K562 (cell line): ENCODE measurements around the gene STX2. TPM values are rescaled to one million over a fixed set of nuclear protein-coding genes. Genes with fewer than 3 reads are reported as not detected.

Source experiments
- AFF1 ChIP-seq, 2 experiments: fragments of 450-650 bp; IDR thresholded peaks; 2 replicates each; pipeline ENCODE4 v1.6.1; 2018; ENCODE audit warnings: mild to moderate bottlenecking in 2 of 2, low read depth in 1 of 2; ENCODE audit not compliant: partially characterized antibody in 2 of 2
- ARID2 ChIP-seq: fragments of 450-650 bp; IDR thresholded peaks from 2 replicates; pipeline ENCODE4 v1.6.1; 2017; ENCODE audit warnings: antibody characterized with exemption, mild to moderate bottlenecking
- ATF1 ChIP-seq, 2 experiments: fragments of 450-650 bp in 1 of 2; IDR thresholded peaks; 2 replicates each; pipeline ENCODE4 v1.6.1; 2016; ENCODE audit warnings: missing compliant biosample characterization in 1 of 2, missing genetic modification characterization in 1 of 2
- BDP1 ChIP-seq: IDR thresholded peaks from 3 replicates; pipeline ENCODE4 v1.6.1; 2011; ENCODE audit not compliant: insufficient read length, insufficient read depth
- DLX4 ChIP-seq: fragments of 250-450 bp; sonication (Bioruptor Pico); IDR thresholded peaks from 2 replicates; pipeline ENCODE4 v1.6.1; 2021; ENCODE audit warnings: mild to moderate bottlenecking
- ELF1 ChIP-seq: fragments of 200-800 bp; sonication (Bioruptor generic); IDR thresholded peaks from 2 replicates; pipeline ENCODE4 v1.6.1; 2016; ENCODE audit warnings: missing genetic modification characterization, missing compliant biosample characterization
- EP400 ChIP-seq: fragments of 450-650 bp; IDR thresholded peaks from 2 replicates; pipeline ENCODE4 v1.6.1; 2017; ENCODE audit warnings: antibody characterized with exemption, mild to moderate bottlenecking, moderate library complexity
- FOXM1 ChIP-seq, 2 experiments: fragments of 450-650 bp in 1 of 2; sonication (generic) in 1 of 2; formaldehyde crosslinking in 1 of 2; IDR thresholded peaks; 2 replicates each; pipeline versions ENCODE4 v1.6.1 to v1.9.0; 2017 to 2022; ENCODE audit warnings: low read depth in 2 of 2, mild to moderate bottlenecking in 2 of 2, missing genetic modification reagents in 1 of 2, moderate library complexity in 1 of 2
- HMG20A ChIP-seq: fragments of 450-650 bp; formaldehyde crosslinking; conservative IDR thresholded peaks from 2 replicates; pipeline ENCODE4 v1.4.0; 2020; ENCODE audit warnings: mild to moderate bottlenecking, mixed read lengths
- LARP7 ChIP-seq: fragments of 450-650 bp; IDR thresholded peaks from 2 replicates; pipeline ENCODE4 v1.6.1; 2016
- MLLT1 ChIP-seq, 2 experiments: fragments of 450-650 bp; IDR thresholded peaks; 2 replicates each; pipeline ENCODE4 v1.6.1; 2016
- NCOA1 ChIP-seq: fragments of 450-650 bp; IDR thresholded peaks from 2 replicates; pipeline ENCODE4 v1.6.1; 2016; ENCODE audit warnings: low read depth
- PHF21A ChIP-seq: fragments of 450-650 bp; IDR thresholded peaks from 2 replicates; pipeline ENCODE4 v1.6.1; 2017; ENCODE audit warnings: low read depth, borderline replicate concordance
- TCF15 ChIP-seq: fragments of 250-450 bp; sonication (Bioruptor Pico); IDR thresholded peaks from 2 replicates; pipeline ENCODE4 v1.8.0; 2022; ENCODE audit warnings: moderate library complexity, mild to moderate bottlenecking, inconsistent platforms
- YY1 ChIP-seq, 3 experiments: IDR thresholded peaks; 2 replicates each; pipeline ENCODE4 v1.6.1; 2011; ENCODE audit warnings: low read length in 2 of 3, mild to moderate bottlenecking in 2 of 3, moderate library complexity in 2 of 3, borderline replicate concordance in 1 of 3, control low read depth in 1 of 3, low read depth in 1 of 3; ENCODE audit not compliant: insufficient read depth in 3 of 3, insufficient replicate concordance in 2 of 3, control insufficient read depth in 1 of 3, insufficient read length in 1 of 3; ENCODE audit errors: extremely low read depth in 1 of 3
- polyA plus RNA-seq, 8 experiments: library from polyadenylated mRNA; depleted of rRNA in 4 of 8; stranded (reverse) in 5 of 8; unstranded in 3 of 8; fragments of >200 nt; fragmentation: Nextera tagmentation in 2 of 8; fragmentation: Illumina TruSeq in 1 of 8; extraction: Ambion mirVana in 2 of 8; extraction: Trizol in 1 of 8; gene quantifications; 2 replicates each; pipeline versions ENCODE4 v1.2.1 to v1.2.3, GENCODE V29; 2011 to 2014; ENCODE audit warnings: inconsistent platforms in 1 of 8, missing spikeins in 1 of 8
- total RNA-seq, 7 experiments: library from RNA; depleted of rRNA in 6 of 7; stranded (reverse); fragments of >200 nt in 6 of 7; fragmentation: Illumina TruSeq in 2 of 7; extraction: Trizol in 2 of 7; gene quantifications; 2 replicates each; pipeline versions ENCODE4 v1.2.1 to v1.2.3, GENCODE V29; 2011 to 2021; ENCODE audit warnings: low replicate concordance in 1 of 7

STX2 gene
- total and polyA plus RNA-seq, 9 of the 15 experiments (the other 6 are each of a cell fraction or from before 2014, with no cell fraction given), result 22.2 to 54.6 (median 30.8) TPM

- TF ChIP-seq DLX4, result no peak
- 0 out of 2 replicates have a peak, but pooled peaks have one; percentile 10 for TF ChIP-seq ELF1
- TF ChIP-seq TCF15 (CRISPR knock-in tag), result no peak
- TF ChIP-seq BDP1, result no peak
- 0 out of 2 replicates have a peak, but pooled peaks have one; percentile 4 for TF ChIP-seq NCOA1
- TF ChIP-seq EP400, result no peak; the same call in 1 of the 2 replicates
- TF ChIP-seq LARP7, result 0 out of 2 replicates have a peak, but pooled peaks have one; percentile 53
- 0 out of 4 replicates have a peak, but pooled peaks of 1 of the 2 experiments have one; percentile 70 for TF ChIP-seq MLLT1 (IDR thresholded peaks at IDR 0.05)
- 0 out of 2 replicates have a peak, but pooled peaks have one; percentile 47 for TF ChIP-seq ARID2
- TF ChIP-seq HMG20A (CRISPR knock-in tag), result no peak
- no peak for TF ChIP-seq FOXM1 (IDR thresholded peaks at IDR 0.05; ENCODE audit: low read depth)
- no peak for TF ChIP-seq FOXM1 (CRISPR knock-in tag; IDR thresholded peaks at IDR 0.05; ENCODE audit: low read depth)
- 0 out of 2 replicates have a peak, but pooled peaks have one; percentile 25 for TF ChIP-seq PHF21A
- no peak for TF ChIP-seq ATF1 (CRISPR knock-in tag; IDR thresholded peaks at IDR 0.05)
- TF ChIP-seq ATF1 (tag; IDR thresholded peaks at IDR 0.05), result 0 out of 2 replicates have a peak, but pooled peaks have one; percentile 35
- peak in 1 of 3 experiments; percentile 2 for TF ChIP-seq YY1 (IDR thresholded peaks at IDR 0.05; ENCODE audit: borderline replicate concordance in 1 of 3, control insufficient read depth in 1 of 3, extremely low read depth in 1 of 3, insufficient read depth in 3 of 3, insufficient read length in 1 of 3, insufficient replicate concordance in 2 of 3, low read depth in 1 of 3, low read length in 2 of 3)
- TF ChIP-seq AFF1 (IDR thresholded peaks at IDR 0.05; ENCODE audit: low read depth in 1 of 2, partially characterized antibody in 2 of 2), result peak in 1 of 2 experiments; percentile 4
These were observed 837 bp upstream of the STX2 start (continued) for GRCh38 chr12:130839770-130840404.
